CD4-positive, alpha-beta T cell treated with Interleukin-4 for 4 hours (primary cell): ENCODE measurements around the gene HOGA1.
"Not testable (repeated sequence)": the region's sequence is repeated elsewhere in the genome, so short reads cannot be mapped to it uniquely, and the experiment has no call there.

Experiments used
- DNase-seq: peaks from one replicate; pipeline ENCODE4 v3.0.0-alpha.2; 2020

Gene HOGA1

DNA sequence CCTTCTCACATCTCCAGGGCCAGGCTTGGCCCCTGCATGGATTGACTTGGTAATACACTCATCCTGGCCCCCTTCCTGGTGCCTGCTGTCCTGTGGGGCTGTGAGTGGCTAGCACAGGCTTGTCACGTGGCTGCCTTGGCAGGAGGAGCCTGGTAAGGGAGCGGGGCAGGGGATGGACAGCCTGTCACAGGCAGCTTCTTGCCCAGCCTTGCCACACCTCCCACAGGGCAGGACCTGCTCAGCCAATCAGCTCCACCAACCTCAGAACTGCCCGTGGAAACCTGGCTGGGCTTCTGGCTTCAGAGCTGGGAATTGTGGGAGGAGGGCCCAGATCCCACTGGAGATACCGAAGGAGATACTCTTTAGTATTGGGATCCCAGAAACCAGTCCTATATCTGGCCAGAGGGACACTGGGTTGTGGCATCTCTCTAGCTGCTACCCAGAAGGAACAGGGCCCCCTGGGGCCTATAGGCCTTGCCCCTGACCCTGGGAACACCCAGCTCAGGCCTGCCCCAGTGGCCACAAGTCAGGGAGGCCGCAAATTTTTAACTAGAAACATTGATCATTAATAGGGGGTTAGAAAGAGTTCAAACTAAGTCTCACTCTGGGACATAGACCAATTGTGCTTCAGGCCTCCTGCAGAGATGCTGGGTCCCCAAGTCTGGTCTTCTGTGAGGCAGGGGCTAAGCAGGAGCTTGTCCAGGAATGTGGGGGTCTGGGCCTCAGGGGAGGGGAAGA is at the start of gene HOGA1:
TSS of gene HOGA1 (plus strand) at position 330 of the 738 bp plus-strand sequence. CDS start at position 645, 315 bp downstream.
- no peak for DNase-seq

DNA sequence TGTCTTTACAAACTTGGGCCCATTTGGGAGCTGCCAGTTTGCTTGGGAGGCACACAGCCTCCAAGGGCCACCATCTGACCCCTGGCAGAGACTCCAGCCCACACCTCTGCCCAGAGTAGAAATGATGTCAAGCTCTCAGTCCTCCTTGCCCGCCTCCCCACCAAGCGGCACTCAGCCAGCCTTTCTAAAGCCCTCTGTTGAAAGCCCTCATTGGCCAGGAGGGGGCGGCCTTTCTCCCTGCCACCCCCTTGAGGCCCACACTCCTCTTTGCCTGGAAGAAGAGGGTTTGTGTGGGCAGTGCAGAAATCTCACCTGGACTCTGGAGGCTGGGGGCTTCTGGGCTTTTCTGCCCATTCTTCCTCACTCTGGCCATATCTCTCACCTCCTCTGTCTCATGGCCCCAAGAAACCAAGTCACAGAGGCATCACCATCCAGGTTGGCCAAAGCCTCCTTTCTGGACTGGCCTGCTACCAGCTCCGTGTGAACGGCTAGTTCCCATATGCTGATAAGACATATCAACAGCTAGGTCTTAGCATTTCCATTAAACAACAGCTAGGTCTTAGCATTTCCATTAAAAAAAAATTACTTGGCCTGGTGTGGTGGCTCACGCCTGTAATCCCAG is 49.3 kb upstream of the HOGA1 start:
- DNase-seq: no peak

GRCh38 chr10:97537186-97537869 is 46.9 kb upstream of the HOGA1 start:
- DNase-seq: no peak

GRCh38 chr10:97538411-97538810 is 45.8 kb upstream of the HOGA1 start:
- DNase-seq: no peak

- no peak for DNase-seq
These were observed 45.4 kb upstream of the HOGA1 start for GRCh38 chr10:97538839-97539238.

DNA sequence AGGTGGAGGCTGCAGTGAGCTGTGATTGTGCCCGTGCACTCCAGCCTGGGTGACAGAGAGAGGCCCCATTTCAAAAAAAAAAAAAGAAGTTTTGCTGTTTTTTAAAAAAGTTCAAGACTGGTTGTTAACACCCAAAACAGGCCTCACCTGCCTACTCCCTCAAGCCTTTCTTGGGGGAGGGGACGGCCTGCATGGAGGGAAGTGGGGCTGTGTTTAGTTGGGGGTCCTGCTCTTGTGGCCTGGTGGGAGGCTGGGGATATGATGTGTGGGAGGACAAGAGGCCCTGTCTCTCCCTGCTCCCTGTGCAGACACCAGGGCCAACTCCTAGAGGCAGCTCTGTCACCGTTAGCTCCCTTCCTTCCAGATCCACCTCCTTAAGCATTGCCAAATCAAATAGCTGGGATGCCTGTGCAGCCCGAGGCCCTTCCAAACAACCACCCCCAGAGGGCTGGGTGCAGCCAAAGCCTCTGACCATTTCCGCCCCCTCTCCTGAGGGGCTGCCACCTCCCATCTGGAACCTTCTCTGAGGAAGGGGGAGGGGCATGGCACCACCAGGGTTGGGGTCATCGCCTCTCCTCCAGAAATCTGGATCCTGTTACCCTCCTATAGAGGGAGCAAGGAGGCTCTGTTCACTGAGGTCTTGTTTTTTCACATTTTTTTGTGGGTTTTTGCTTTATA is 44.5 kb upstream of the HOGA1 start:
- DNase-seq: no peak

GRCh38 chr10:97540669-97541500 is 43.3 kb upstream of the HOGA1 start:
- no peak for DNase-seq

- peak; percentile 10 for DNase-seq
These were observed 41.8 kb upstream of the HOGA1 start for GRCh38 chr10:97542169-97543024.

- DNase-seq: peak; percentile 17
These were observed 41.1 kb upstream of the HOGA1 start for GRCh38 chr10:97543025-97543546.

DNA sequence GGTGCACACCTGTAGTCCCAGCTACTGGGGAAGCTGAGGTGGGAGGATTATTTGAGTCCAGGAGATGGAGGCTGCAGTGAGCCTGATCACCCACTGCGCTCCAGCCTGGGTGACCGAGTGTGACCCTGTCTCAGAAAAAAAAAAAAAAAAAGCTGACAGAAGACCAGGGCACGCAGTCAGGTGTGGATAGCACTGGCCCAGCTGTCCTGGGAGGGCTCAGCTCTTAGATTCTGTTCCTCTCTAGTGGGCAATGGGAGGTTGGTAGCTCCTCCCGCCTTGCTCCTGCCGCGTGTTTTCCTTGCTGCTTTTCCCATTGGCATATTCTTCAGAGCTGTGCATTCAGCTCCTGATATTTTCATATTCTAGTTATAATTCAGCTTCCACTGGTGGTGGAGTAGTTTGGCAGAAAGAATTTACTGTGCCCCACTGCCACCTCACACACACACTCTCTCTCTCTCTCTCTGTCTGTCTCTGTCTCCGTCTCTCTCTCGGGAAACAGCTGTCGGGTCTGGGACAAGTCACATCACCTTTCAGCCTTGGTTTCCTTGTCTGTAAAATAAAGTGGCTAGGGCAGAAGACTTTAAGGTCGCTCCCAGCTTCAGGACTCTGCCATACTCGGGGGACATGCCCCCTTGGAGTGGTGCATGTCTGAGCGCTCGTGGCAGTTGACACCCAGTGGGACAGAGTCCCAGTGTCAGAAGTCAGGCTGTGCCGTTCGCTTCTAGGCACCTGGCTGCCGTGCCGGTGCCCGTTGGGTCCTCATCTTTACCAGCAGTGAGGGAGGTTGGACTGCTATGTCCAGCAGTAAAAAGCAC is 37.5 kb upstream of the HOGA1 start:
- no peak for DNase-seq

GRCh38 chr10:97547271-97547600 is 37.0 kb upstream of the HOGA1 start:
- no peak for DNase-seq

DNA sequence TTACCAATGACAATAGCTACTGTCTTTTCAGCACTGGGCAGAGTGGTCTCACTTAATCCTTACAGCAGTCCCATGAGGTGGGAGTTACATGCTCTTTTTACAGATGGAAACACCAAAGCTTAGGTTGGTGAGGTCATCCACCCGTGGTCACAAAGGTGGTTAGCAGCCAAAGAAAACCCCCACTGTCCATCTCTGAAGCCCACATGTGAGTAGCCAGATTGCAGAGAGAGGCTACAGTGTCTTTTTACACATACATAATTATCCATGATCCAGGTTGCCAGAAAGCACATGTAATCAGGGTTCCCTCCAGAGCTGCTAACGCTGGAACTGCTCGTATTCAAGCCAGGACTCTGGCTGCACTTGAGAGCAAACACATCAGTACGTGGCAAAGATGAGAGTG is 36.2 kb upstream of the HOGA1 start:
- no peak for DNase-seq

GRCh38 chr10:97548828-97549455 is 35.2 kb upstream of the HOGA1 start:
- DNase-seq: no peak

- DNase-seq: no peak
These were observed 34.4 kb upstream of the HOGA1 start for GRCh38 chr10:97549587-97550322.

- DNase-seq: no peak
These were observed 33.6 kb upstream of the HOGA1 start for GRCh38 chr10:97550336-97551149.

DNA sequence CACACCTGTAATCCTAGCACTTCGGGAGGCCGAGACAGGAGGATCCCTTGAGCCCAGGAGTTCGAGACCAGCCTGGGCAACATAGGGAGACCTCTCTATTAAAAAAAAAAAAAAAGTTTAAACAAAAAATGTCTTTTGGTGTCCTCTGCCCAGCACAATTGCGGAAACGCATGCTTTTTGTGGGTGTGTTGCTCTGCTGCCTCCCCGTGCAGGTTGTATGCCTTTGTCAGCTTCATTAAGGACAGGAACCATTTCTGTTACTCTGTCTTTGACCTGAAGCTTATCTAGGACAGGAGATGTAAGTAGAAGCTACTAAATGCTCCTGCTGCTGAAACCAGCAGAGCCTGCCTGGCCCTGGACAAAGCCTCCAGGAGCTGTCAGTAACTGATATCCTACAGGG is 32.9 kb upstream of the HOGA1 start:
- DNase-seq: no peak

DNA sequence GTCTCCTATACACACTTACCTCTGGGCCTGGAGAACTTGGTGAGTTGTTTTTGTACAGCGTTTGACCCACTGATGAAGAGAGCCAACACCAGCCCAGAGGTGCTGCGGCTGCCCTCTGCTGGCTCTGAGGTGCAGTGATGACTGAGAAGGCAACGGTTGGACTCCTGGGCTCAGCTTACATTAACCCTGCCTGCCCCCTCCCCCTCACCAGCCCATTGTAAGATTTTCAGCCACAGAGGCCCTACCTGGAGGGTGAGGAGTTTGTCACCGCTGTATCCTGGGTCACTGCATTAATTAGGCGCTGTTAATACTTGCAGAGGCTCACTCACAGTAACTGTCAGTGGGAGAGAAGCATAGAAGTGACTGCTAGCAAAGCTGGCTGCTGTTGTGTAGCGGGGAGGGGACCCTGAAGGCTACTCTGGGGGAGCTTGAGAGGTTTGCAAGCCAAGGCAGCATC is 30.6 kb upstream of the HOGA1 start:
- peak; percentile 54 for DNase-seq

DNA sequence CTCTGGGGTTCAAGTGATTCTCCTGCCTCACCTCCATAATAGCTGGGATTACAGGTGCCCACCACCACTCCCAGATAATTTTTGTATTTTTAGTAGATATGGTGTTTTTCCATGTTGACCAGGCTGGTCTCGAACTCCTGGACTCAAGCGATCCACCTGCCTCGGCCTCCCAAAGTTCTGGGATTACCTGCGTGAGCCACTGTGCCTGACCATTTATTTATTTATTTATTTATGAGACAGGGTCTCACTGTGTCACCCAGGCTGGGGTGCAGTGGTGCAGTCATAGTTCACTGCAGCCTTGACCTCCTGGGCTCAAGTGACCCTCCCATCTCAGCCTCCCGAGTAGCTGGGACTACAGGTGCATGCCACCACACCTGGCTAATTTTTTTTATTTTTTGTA is 29.9 kb upstream of the HOGA1 start:
- DNase-seq: not testable (repeated sequence)
